Hepatocyte (in vitro differentiated cells): Measurements from ENCODE around the gene AUH. TPM values are rescaled to one million over a fixed set of nuclear protein-coding genes. Genes with fewer than 3 reads are reported as not detected.
A peak's percentile ranks its signal among the peaks of the same experiment; 100 is the strongest.
"Not testable (repeated sequence)": the region's sequence is repeated elsewhere in the genome, so short reads cannot be mapped to it uniquely, and the experiment has no call there.

Source experiments
- DNase-seq: peaks from one replicate; pipeline ENCODE4 v3.0.0-alpha.2; 2016; ENCODE audit warnings: low spot score
- H2AFZ ChIP-seq: fragments of 200-600 bp; sonication (generic); 2 replicates; pipeline ENCODE4 v1.6.0; 2016; ENCODE audit warnings: antibody characterized with exemption, mild to moderate bottlenecking
- H3K27ac ChIP-seq: fragments of 200-600 bp; sonication (generic); 2 replicates; pipeline ENCODE4 v1.5.1; 2016; ENCODE audit warnings: mild to moderate bottlenecking
- H3K27me3 ChIP-seq: fragments of 200-600 bp; sonication (generic); 2 replicates; pipeline ENCODE4 v1.6.1; 2016
- H3K36me3 ChIP-seq: fragments of 200-600 bp; sonication (generic); replicated peaks from 2 replicates; pipeline ENCODE4 v1.5.1; 2016; ENCODE audit warnings: low read depth; ENCODE audit not compliant: insufficient read depth
- H3K4me1 ChIP-seq: fragments of 200-600 bp; sonication (generic); 2 replicates; pipeline ENCODE4 v1.5.1; 2016; ENCODE audit warnings: mild to moderate bottlenecking, moderate library complexity; ENCODE audit not compliant: insufficient read depth
- H3K4me2 ChIP-seq: fragments of 200-600 bp; sonication (generic); 2 replicates; pipeline ENCODE4 v1.6.0; 2016
- H3K4me3 ChIP-seq: fragments of 200-600 bp; sonication (generic); 2 replicates; pipeline ENCODE4 v1.5.1; 2016; ENCODE audit warnings: mild to moderate bottlenecking
- H3K79me2 ChIP-seq: fragments of 200-600 bp; sonication (generic); 2 replicates; pipeline ENCODE4 v1.6.0; 2017; ENCODE audit warnings: mild to moderate bottlenecking
- H3K9me2 ChIP-seq: fragments of 200-600 bp; sonication (generic); replicated peaks from 2 replicates; pipeline ENCODE4 v1.6.0; 2017; ENCODE audit warnings: mild to moderate bottlenecking; ENCODE audit not compliant: insufficient read depth
- H3K9me3 ChIP-seq: fragments of 200-600 bp; sonication (generic); 2 replicates; pipeline ENCODE4 v1.5.1; 2016; ENCODE audit warnings: low read depth, mild to moderate bottlenecking
- H4K20me1 ChIP-seq: fragments of 200-600 bp; sonication (generic); 2 replicates; pipeline ENCODE4 v1.6.0; 2016; ENCODE audit warnings: mild to moderate bottlenecking; ENCODE audit not compliant: insufficient read depth, poor library complexity, severe bottlenecking
- EZH2 ChIP-seq: fragments of 200-600 bp; sonication (generic); IDR thresholded peaks from 2 replicates; pipeline ENCODE4 v1.6.1; 2016; ENCODE audit warnings: antibody characterized with exemption, mild to moderate bottlenecking, borderline replicate concordance
- EZH2phosphoT487 ChIP-seq: fragments of 200-600 bp; sonication (generic); IDR thresholded peaks from one replicate; pipeline ENCODE4 v1.6.1; 2018; ENCODE audit warnings: antibody characterized with exemption, mild to moderate bottlenecking, low read depth, moderate library complexity; ENCODE audit not compliant: unreplicated experiment, severe bottlenecking
- WGBS: methylation state at CpG from one replicate; pipeline ENCODE4 v1.1.6; 2016; ENCODE audit warnings: low lambda C conversion rate; ENCODE audit errors: missing lambda C conversion rate; 5-methylcytosine and 5-hydroxymethylcytosine counted together
- polyA plus RNA-seq: library from polyadenylated mRNA; unstranded; fragments of >200 nt; fragmentation: Nextera tagmentation; extraction: Ambion mirVana; gene quantifications from 2 replicates; pipeline ENCODE4 v1.2.1, GENCODE V29; 2016
- total RNA-seq: library from RNA; depleted of rRNA; stranded (reverse); fragments of >200 nt; gene quantifications from 2 replicates; pipeline ENCODE4 v1.2.3, GENCODE V29; 2014
- TF ChIP-seq, protein P1 (sequence below): fragments of 200-600 bp; sonication (generic); IDR thresholded peaks from 2 replicates; pipeline ENCODE4 v1.5.1; 2016; ENCODE audit warnings: antibody characterized with exemption, mild to moderate bottlenecking; ENCODE audit not compliant: poor library complexity

The AUH gene
- total and polyA plus RNA-seq, 2 experiments from 2014 or later = 19.5 to 25.0 TPM

- Histone ChIP-seq H4K20me1 (no peaks in the 10 kb centered on the region), H3K27me3 (no peaks in the 10 kb centered on the region), H3K4me1 (peaks cover 20% of the 10 kb centered on the region), H3K9me2 (no peaks in the 10 kb centered on the region), H3K4me3 (no peak overlapping the region), H2AFZ (no peak overlapping the region), H3K4me2 (no peak overlapping the region), H3K9me3 (no peaks in the 10 kb centered on the region), H3K36me3 (no peaks in the 10 kb centered on the region), H3K79me2 (no peaks in the 10 kb centered on the region), H3K27ac (no peak overlapping the region)
- no peak for DNase-seq
- TF ChIP-seq, protein P1, sequence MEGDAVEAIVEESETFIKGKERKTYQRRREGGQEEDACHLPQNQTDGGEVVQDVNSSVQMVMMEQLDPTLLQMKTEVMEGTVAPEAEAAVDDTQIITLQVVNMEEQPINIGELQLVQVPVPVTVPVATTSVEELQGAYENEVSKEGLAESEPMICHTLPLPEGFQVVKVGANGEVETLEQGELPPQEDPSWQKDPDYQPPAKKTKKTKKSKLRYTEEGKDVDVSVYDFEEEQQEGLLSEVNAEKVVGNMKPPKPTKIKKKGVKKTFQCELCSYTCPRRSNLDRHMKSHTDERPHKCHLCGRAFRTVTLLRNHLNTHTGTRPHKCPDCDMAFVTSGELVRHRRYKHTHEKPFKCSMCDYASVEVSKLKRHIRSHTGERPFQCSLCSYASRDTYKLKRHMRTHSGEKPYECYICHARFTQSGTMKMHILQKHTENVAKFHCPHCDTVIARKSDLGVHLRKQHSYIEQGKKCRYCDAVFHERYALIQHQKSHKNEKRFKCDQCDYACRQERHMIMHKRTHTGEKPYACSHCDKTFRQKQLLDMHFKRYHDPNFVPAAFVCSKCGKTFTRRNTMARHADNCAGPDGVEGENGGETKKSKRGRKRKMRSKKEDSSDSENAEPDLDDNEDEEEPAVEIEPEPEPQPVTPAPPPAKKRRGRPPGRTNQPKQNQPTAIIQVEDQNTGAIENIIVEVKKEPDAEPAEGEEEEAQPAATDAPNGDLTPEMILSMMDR = no peak
- TF ChIP-seq EZH2 (no peak), EZH2phosphoT487 (no peak)
- WGBS = 98% methylated on average over 2 of the region's 2 CpGs
These were observed 160.9 kb downstream of the AUH start for GRCh38 chr9:91200692-91201336.

GRCh38 chr9:91199739-91200497 is 161.8 kb downstream of the AUH start:
- TF ChIP-seq, protein P1 = no peak
- TF ChIP-seq EZH2 (no peak), EZH2phosphoT487 (no peak)
- 90% methylated on average over 1 of the region's 1 CpG for WGBS
- H3K4me2 ChIP-seq = no peak overlapping the region
- peaks cover 29% of the 10 kb centered on the region for H3K4me1 ChIP-seq
- no peaks in the 10 kb centered on the region for H3K9me3 ChIP-seq
- H4K20me1 ChIP-seq = no peaks in the 10 kb centered on the region
- DNase-seq = no peak
- no peak overlapping the region for H3K4me3 ChIP-seq
- no peaks in the 10 kb centered on the region for H3K9me2 ChIP-seq
- no peaks in the 10 kb centered on the region for H3K79me2 ChIP-seq
- no peak overlapping the region for H3K27ac ChIP-seq
- H3K27me3 ChIP-seq = no peaks in the 10 kb centered on the region
- H2AFZ ChIP-seq = no peak overlapping the region
- H3K36me3 ChIP-seq = no peaks in the 10 kb centered on the region

DNA sequence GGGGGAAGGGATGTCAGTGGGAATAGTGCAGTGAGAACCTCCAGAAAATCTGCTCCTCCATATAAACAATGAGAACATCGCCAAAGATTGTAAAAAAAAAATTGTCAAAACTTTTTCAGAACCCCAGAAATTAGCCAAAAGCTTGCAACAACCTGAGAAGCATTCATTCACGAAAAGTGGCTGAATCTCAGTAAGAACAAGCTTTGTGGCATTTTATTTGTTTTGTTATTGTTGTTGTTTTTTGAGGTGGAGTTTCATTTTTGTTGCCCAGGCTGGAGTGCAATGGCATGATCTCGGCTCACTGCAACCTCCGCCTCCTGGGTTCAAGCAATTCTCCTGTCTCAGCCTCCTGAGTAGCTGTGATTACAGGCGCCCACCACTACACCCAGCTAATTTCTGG is 162.8 kb downstream of the AUH start:
- H3K9me2 ChIP-seq, H4K20me1 ChIP-seq, H3K36me3 ChIP-seq, H2AFZ ChIP-seq, DNase-seq, H3K9me3 ChIP-seq, H3K79me2 ChIP-seq, H3K27me3 ChIP-seq, H3K4me3 ChIP-seq: not testable (repeated sequence)
- WGBS = 96% methylated on average over 5 of the region's 5 CpGs
- Histone ChIP-seq H3K27ac (peak overlapping the region; percentile 83), H3K4me1 (peaks cover 37% of the 10 kb centered on the region), H3K4me2 (peak overlapping the region; percentile 40)

- Histone ChIP-seq H3K9me2 (no peaks in the 10 kb centered on the region), H3K27me3 (no peaks in the 10 kb centered on the region), H3K27ac (peak overlapping the region; percentile 83), H4K20me1 (no peaks in the 10 kb centered on the region), H3K4me1 (peaks cover 40% of the 10 kb centered on the region), H3K4me3 (no peak overlapping the region), H3K79me2 (no peaks in the 10 kb centered on the region), H3K4me2 (peak overlapping the region; percentile 40), H3K9me3 (no peaks in the 10 kb centered on the region), H2AFZ (no peak overlapping the region), H3K36me3 (no peaks in the 10 kb centered on the region)
- no peak for DNase-seq
- TF ChIP-seq EZH2phosphoT487 = no peak
- TF ChIP-seq, protein P1 = no peak
- no peak for TF ChIP-seq EZH2
These were observed 163.3 kb downstream of the AUH start for GRCh38 chr9:91198405-91198804.
